SH-SY5Y (cell line): Measurements from ENCODE around the gene PDGFRB.

Source experiments
- GATA2 ChIP-seq: IDR thresholded peaks from 2 replicates; pipeline ENCODE4 v1.6.1; 2011; ENCODE audit warnings: mild to moderate bottlenecking, low read depth, low read length
- GATA3 ChIP-seq: IDR thresholded peaks from 2 replicates; pipeline ENCODE4 v1.6.1; 2011; ENCODE audit warnings: low read depth, mild to moderate bottlenecking, low read length, moderate library complexity

The PDGFRB gene

DNA sequence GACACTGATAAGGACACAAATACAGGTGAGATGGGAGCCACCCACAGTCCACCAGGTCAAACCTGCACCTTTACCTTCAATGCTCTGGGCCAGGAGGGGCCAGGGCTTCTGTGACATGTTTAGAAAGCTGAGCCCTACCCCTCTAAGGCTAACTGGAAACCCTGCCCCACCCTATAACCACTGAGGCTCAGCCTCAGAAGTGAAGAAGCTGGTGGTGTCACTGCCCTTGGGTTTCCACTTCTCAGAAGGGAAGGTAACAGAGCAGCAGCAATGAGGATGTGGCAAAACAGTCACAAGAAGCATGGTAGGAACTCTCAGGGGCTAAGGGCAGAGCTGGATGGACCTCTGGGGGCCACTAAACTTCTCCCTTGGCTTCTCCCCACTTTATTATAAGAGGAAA is 6.0 kb downstream of the PDGFRB start:
- TF ChIP-seq GATA2 (no peak), GATA3 (no peak)

DNA sequence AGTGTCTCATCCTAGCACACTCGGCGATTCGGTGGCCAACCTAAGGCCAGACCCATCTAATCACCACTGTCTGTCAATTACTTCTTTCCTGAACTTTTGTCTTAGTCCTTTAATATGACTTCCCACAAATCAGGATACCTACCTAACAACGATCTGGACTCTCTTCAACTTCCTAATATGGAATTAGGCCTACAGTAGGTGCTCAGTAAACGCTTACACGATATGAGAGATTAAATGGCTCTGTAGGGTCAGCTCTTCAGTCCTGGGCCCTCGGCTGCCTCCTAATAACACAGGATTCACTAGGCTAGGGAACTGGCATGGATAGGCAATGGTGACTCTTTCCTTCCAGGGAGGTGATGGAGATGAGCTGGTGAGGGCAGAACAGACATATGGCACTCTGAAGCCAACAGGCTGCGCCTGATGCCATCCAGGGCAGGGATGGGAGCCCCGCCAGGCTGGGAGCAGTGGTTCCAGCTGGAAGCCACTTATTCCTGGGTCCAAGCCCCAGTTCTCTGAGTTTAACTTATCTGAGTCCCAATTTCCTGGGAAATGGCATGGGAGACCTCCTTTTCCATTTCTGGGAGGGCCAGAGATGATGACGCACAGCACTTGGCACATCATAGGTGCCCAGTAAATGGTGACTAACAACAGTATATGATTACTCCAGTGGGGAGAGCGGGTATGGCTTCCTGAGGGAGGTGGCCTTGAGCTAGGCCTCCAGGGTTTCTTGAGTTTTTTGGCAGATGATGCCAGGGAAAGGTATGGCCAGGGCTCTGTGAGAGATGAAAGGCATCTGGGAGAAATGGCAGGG is 7.3 kb downstream of the PDGFRB start:
- no peak for TF ChIP-seq GATA3
- TF ChIP-seq GATA2, result no peak

- TF ChIP-seq GATA2 (no peak), GATA3 (no peak)
These were observed 8.0 kb downstream of the PDGFRB start for GRCh38 chr5:150147670-150148069.

DNA sequence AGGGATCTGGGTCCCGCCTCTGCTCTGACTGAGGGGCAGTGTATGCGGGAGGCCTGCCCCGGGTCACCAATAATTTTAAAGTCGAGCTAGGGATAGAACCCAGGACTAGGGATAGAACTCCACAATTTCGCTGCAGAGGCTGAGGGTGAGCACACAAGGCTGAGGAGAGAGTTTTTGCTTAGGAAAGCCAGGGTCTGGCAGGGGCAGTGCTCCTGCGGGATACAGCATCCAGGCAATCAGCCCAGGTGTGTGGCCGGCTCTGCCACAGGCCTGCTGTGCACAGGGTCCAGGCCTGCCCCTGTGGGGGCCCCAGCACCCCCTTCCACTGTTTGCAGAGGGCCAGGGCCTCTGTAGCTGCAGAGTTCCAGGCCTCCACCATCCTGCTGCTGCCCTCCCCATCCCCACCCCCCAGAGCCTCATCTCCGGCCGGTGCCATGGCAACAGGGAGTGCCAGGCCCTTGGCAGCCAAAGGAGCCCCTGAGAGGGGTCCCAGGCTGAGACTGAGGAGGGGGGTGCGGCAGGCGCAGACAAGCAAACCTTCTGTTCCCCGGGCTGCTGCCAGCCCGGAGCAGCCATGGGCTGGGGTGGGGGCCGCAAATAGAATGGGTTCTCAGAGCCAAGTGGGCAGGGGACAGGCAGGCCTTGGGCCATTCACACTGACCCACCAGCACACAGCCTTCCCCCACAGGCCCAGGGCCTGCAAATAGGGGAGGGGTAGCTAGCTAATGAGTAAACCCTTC is 8.6 kb downstream of the PDGFRB start:
- TF ChIP-seq GATA3 (no peak), GATA2 (no peak)

GRCh38 chr5:150146235-150146634 is 9.4 kb downstream of the PDGFRB start:
- TF ChIP-seq GATA3 (no peak), GATA2 (no peak)

GRCh38 chr5:150144879-150145278 is 10.8 kb downstream of the PDGFRB start:
- TF ChIP-seq GATA2 (no peak), GATA3 (no peak)

DNA sequence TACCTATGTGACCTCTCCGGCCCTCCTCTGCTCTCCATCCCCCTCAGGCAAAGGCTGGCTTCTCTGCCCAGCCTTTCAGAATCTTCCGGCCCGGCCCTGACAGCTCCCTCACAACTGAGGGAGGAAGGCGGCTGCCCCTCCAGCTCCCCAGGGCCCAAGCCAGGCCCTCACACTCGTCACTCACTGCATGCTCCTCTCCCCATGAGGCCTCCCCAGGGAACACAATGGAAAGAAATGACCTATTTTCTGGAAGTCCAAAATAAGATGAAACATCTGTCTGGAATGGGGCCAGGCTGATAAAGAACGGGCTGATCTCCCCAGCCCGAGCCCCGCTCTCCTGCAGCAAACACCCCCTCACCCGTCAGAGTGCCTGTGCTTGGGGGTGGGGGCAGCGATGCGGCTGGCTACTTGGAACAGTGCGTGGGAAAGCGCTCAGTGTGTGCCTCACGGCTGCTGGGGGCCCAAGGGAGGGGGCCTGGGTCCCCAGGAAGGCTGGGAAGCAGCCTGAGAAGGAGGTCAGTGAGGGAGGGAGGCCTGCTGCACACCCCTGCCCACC is 11.3 kb downstream of the PDGFRB start:
- TF ChIP-seq GATA3 (no peak), GATA2 (no peak)

- no peak for TF ChIP-seq GATA2
- no peak for TF ChIP-seq GATA3
These were observed 12.0 kb downstream of the PDGFRB start for GRCh38 chr5:150143350-150144245.

- TF ChIP-seq GATA2 (no peak), GATA3 (no peak)
These were observed 12.7 kb downstream of the PDGFRB start for GRCh38 chr5:150142959-150143349.

- TF ChIP-seq GATA2, result no peak
- TF ChIP-seq GATA3, result no peak
These were observed 13.3 kb downstream of the PDGFRB start for GRCh38 chr5:150142185-150142958.

DNA sequence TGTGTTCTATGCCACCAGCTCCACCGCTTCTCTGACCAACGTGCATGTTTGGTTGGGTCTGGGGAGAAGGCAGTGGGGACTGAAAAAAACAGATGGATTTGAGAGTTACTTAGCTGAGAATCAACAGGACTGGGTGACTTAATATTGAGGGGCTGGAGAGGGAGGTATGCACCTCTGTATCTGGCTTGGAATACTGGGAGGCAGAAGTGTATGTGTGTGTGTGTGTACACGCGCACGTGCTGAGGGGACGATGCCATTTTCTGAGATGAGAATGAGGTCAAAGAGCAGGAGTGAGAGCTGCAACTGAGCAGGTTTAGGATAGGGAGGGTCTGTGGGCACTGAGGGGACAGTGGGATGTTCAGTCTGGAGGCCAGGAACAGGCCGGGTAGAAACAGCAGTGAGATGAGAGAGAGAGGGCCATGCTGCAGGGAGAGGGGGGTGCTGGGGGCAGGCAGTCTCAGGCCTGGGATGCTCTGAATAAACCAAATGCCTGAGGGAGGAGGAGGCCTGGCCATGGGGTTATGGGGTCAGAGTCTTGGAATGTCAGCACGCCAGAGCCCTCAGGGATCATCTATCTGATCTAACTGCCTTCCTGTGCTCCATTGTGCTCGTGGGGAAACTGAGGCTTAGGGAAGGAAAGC is 14.0 kb downstream of the PDGFRB start:
- TF ChIP-seq GATA2, result no peak
- no peak for TF ChIP-seq GATA3

DNA sequence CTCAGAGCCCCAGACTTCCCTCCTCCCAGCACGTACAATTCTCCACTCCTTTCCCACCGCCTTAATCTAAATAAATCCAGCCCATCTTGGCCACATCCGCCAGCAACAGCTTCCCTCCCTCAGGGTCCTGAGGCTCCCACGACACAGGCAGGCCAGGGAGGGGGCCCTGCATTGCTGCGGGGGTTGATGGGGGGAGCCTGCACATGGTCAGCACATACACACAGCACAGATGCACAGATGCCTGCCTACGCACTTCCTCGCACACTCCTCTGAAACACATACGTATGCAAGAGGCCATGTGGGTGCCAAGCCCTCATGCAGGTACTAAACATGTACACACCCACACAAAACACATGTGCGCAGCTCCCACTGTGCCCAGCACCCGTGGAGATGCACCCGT is 14.8 kb downstream of the PDGFRB start:
- TF ChIP-seq GATA3 (no peak), GATA2 (no peak)

DNA sequence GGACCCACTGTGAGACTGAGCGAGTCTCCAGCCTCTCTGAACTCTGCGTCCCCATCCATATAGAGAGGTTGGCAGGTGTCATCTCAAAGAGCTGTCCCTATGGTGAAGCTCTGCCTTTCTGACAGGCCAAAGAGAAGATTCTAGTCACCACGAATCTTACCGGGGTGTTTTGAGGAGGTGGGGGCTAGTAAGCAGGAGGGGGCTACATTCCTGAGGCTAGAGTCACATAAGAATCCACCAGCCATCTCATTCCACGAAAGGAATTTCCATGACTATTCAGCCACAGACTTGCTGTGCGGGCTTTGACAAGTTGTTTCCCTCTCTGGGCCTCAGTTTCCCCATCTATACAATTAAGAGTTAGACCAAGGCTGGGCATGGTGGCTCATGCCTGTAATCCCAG is 16.3 kb downstream of the PDGFRB start:
- no peak for TF ChIP-seq GATA2
